OCI-LY1 (cell line): Measurements from ENCODE around the gene KLHL2.

ENCODE experiments used
- EZH2 ChIP-seq: fragments of 200-600 bp; sonication (generic), shearing (Covaris generic); IDR thresholded peaks from 2 replicates; pipeline ENCODE4 v1.8.0; 2017; ENCODE audit warnings: borderline replicate concordance, mixed run types, mild to moderate bottlenecking, antibody characterized with exemption, low read length, moderate library complexity, mixed read lengths
- TF ChIP-seq, protein P1 (sequence below): fragments of 200-600 bp; sonication (generic), shearing (Covaris generic); IDR thresholded peaks from 2 replicates; pipeline ENCODE4 v1.5.1; 2017; ENCODE audit warnings: mild to moderate bottlenecking, antibody characterized with exemption, low read length, moderate library complexity, mixed read lengths

DNA sequence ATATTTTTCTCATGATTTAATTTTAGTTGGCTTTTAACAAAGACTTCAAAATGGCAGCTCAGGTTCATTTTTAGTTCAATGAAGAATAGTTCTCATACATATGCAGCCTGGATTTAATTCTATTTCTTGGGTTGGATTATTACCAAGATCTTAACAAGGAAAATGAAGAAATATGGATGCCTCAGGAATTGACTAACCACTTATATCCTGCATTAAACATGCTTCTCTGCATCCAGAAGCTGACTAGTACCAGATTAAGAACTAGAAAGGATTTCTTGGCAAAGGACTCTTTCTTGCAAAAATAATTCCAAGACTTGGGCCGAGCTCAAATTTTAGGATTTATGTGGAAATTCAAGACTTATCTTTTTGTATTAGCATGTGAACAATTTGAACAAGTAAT lies 5.6 kb upstream of the KLHL2 start:
- TF ChIP-seq, protein P1, sequence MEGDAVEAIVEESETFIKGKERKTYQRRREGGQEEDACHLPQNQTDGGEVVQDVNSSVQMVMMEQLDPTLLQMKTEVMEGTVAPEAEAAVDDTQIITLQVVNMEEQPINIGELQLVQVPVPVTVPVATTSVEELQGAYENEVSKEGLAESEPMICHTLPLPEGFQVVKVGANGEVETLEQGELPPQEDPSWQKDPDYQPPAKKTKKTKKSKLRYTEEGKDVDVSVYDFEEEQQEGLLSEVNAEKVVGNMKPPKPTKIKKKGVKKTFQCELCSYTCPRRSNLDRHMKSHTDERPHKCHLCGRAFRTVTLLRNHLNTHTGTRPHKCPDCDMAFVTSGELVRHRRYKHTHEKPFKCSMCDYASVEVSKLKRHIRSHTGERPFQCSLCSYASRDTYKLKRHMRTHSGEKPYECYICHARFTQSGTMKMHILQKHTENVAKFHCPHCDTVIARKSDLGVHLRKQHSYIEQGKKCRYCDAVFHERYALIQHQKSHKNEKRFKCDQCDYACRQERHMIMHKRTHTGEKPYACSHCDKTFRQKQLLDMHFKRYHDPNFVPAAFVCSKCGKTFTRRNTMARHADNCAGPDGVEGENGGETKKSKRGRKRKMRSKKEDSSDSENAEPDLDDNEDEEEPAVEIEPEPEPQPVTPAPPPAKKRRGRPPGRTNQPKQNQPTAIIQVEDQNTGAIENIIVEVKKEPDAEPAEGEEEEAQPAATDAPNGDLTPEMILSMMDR = no peak
- TF ChIP-seq EZH2 = no peak
